HCT116 (cell line): ENCODE results near the gene ZNF133.

ENCODE experiments used
- CBX3 ChIP-seq: IDR thresholded peaks from 2 replicates; pipeline ENCODE4 v1.6.1; 2012; ENCODE audit warnings: low read depth
- CEBPB ChIP-seq: IDR thresholded peaks from 2 replicates; pipeline ENCODE4 v1.6.1; 2012; ENCODE audit warnings: low read depth
- JUND ChIP-seq: IDR thresholded peaks from 2 replicates; pipeline ENCODE4 v1.6.1; 2012
- POLR2A ChIP-seq: IDR thresholded peaks from 2 replicates; pipeline ENCODE4 v1.7.0; 2011; ENCODE audit warnings: borderline replicate concordance; ENCODE audit not compliant: insufficient read depth, insufficient read length; ENCODE audit errors: extremely low read depth
- ZNF274 ChIP-seq: fragments of 200-500 bp; sonication (Bioruptor generic); IDR thresholded peaks from 2 replicates; pipeline ENCODE4 v1.6.1; 2014; ENCODE audit warnings: mild to moderate bottlenecking, low read depth, low read length, inconsistent platforms
- TF ChIP-seq, protein P1 (sequence below), 3 experiments: fragments of 200-600 bp in 1 of 3; sonication (generic) in 1 of 3; IDR thresholded peaks in 2 of 3; conservative IDR thresholded peaks in 1 of 3; 2 replicates each; pipeline ENCODE4 v1.5.1; 2012 to 2017; ENCODE audit warnings: low read depth in 2 of 3, low read length in 2 of 3, antibody characterized with exemption in 1 of 3, borderline replicate concordance in 1 of 3, control low read depth in 1 of 3, mild to moderate bottlenecking in 1 of 3, mixed read lengths in 1 of 3, mixed run types in 1 of 3, moderate library complexity in 1 of 3; ENCODE audit not compliant: insufficient read depth in 1 of 3

- TF ChIP-seq POLR2A, result no peak
- TF ChIP-seq ZNF274, result no peak
- TF ChIP-seq, protein P1, sequence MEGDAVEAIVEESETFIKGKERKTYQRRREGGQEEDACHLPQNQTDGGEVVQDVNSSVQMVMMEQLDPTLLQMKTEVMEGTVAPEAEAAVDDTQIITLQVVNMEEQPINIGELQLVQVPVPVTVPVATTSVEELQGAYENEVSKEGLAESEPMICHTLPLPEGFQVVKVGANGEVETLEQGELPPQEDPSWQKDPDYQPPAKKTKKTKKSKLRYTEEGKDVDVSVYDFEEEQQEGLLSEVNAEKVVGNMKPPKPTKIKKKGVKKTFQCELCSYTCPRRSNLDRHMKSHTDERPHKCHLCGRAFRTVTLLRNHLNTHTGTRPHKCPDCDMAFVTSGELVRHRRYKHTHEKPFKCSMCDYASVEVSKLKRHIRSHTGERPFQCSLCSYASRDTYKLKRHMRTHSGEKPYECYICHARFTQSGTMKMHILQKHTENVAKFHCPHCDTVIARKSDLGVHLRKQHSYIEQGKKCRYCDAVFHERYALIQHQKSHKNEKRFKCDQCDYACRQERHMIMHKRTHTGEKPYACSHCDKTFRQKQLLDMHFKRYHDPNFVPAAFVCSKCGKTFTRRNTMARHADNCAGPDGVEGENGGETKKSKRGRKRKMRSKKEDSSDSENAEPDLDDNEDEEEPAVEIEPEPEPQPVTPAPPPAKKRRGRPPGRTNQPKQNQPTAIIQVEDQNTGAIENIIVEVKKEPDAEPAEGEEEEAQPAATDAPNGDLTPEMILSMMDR (IDR thresholded peaks at IDR 0.05 in 2 of 3, conservative IDR thresholded peaks at IDR 0.05 in 1 of 3; ENCODE audit: borderline replicate concordance in 1 of 3, insufficient read depth in 1 of 3, low read depth in 2 of 3, low read length in 2 of 3), result 0 out of 6 replicates have a peak, but pooled peaks of 1 of the 3 experiments have one; percentile 22
- no peak for TF ChIP-seq JUND
- TF ChIP-seq CBX3, result no peak
- TF ChIP-seq CEBPB, result no peak
These were observed 30.0 kb upstream of the ZNF133 start for GRCh38 chr20:18258126-18258860.
